NCI-H1930 (cell line): Measurements from ENCODE around the gene EBF3.

Experiments used
- DNase-seq, 2 experiments: peaks; one replicate each; lab custom pipeline; 2025; lab: John Stamatoyannopoulos, UW

The EBF3 gene

GRCh38 chr10:129970465-129971364 is 6.6 kb upstream of the EBF3 start:
- no peak for DNase-seq

GRCh38 chr10:129969911-129970464 is 5.9 kb upstream of the EBF3 start:
- DNase-seq = no peak

- no peak for DNase-seq
Observed at GRCh38 chr10:129969184-129969910, 5.3 kb upstream of the EBF3 start.

GRCh38 chr10:129968853-129969183 is 4.7 kb upstream of the EBF3 start:
- no peak for DNase-seq

- DNase-seq = no peak
Observed at GRCh38 chr10:129968020-129968852, 4.2 kb upstream of the EBF3 start.

GRCh38 chr10:129967579-129968019 is 3.5 kb upstream of the EBF3 start:
- no peak for DNase-seq

- no peak for DNase-seq
Observed at GRCh38 chr10:129966889-129967578, 3.0 kb upstream of the EBF3 start.

- DNase-seq = no peak
Observed at GRCh38 chr10:129966370-129966888, 2.4 kb upstream of the EBF3 start.

GRCh38 chr10:129965959-129966358 is 1.9 kb upstream of the EBF3 start:
- no peak for DNase-seq

GRCh38 chr10:129965425-129965808 is 1.3 kb upstream of the EBF3 start:
- no peak for DNase-seq

GRCh38 chr10:129964611-129965424 is 744 bp upstream of the EBF3 start:
- no peak for DNase-seq

GRCh38 chr10:129962872-129963640 is 1.0 kb downstream of the EBF3 start:
- no peak for DNase-seq

GRCh38 chr10:129962031-129962871 is 1.8 kb downstream of the EBF3 start:
- DNase-seq = no peak

- DNase-seq = no peak
Observed at GRCh38 chr10:129961157-129961701, 2.8 kb downstream of the EBF3 start.

GRCh38 chr10:129960481-129961156 is 3.5 kb downstream of the EBF3 start:
- no peak for DNase-seq

- DNase-seq = no peak
Observed at GRCh38 chr10:129959544-129960480, 4.3 kb downstream of the EBF3 start.
